T-cell (primary cell): ENCODE results near the gene KLLN. TPM values are rescaled to one million over a fixed set of nuclear protein-coding genes. Genes with fewer than 3 reads are reported as not detected.

ENCODE experiments used
- ATAC-seq, 4 experiments: fragments of 200-7000 bp in 3 of 4; fragments of 150-1000 bp in 1 of 4; cut with Tn5 transposase; replicated peaks in 1 of 4; 1 replicate in 3 of 4; 2 replicates in 1 of 4; pipeline ENCODE4 v1.10.0; 2021; ENCODE audit warnings: moderate library complexity in 3 of 4, mild to moderate bottlenecking in 2 of 4, moderate number of reproducible peaks in 1 of 4
- CTCF ChIA-PET, 2 donors: fragments of 300-600 bp; sonication (Branson Sonifier 250); formaldehyde crosslinking; loops; one replicate each; lab custom pipeline; 2022; ENCODE audit warnings: antibody characterized with exemption in 2 of 2; lab: Charles Lee
- POLR2A ChIA-PET, 2 donors: fragments of 300-600 bp; sonication (Branson Sonifier 250); formaldehyde crosslinking; loops; one replicate each; lab custom pipeline; 2022; ENCODE audit warnings: antibody characterized with exemption in 2 of 2; lab: Charles Lee
- DNase-seq, 35 experiments: peaks; one replicate each; pipeline versions ENCODE4 v3.0.0 to v3.0.0-alpha.2; 2013 to 2023
- H3K27ac ChIP-seq: one replicate; pipeline ENCODE4 v1.5.1; 2013; ENCODE audit warnings: low read length
- H3K27me3 ChIP-seq, 2 experiments: replicated peaks in 1 of 2; 1 replicate in 1 of 2; 2 replicates in 1 of 2; pipeline versions ENCODE4 v1.6.1 to v1.7.0; 2013; ENCODE audit warnings: low read length in 1 of 2, mixed read lengths in 1 of 2; ENCODE audit not compliant: control insufficient read depth in 2 of 2, insufficient read depth in 2 of 2; ENCODE audit errors: extremely low read depth in 1 of 2
- H3K36me3 ChIP-seq, 2 donors: 1 replicate in 1 of 2; 2 replicates in 1 of 2; pipeline versions ENCODE4 v1.6.1 to v1.7.0; 2013; ENCODE audit warnings: low read length in 1 of 2; ENCODE audit not compliant: control insufficient read depth in 2 of 2, insufficient read depth in 1 of 2; ENCODE audit errors: extremely low read depth in 1 of 2
- H3K4me1 ChIP-seq, 2 experiments: 1 replicate in 1 of 2; 2 replicates in 1 of 2; pipeline versions ENCODE4 v1.6.1 to v1.7.0; 2013; ENCODE audit warnings: low read length in 2 of 2, mixed read lengths in 1 of 2; ENCODE audit not compliant: insufficient read depth in 2 of 2, control insufficient read depth in 1 of 2; ENCODE audit errors: extremely low read depth in 1 of 2
- H3K4me3 ChIP-seq, 2 donors: 1 replicate in 1 of 2; 2 replicates in 1 of 2; pipeline versions ENCODE4 v1.5.1 to v1.7.0; 2013; ENCODE audit warnings: mild to moderate bottlenecking in 2 of 2, low read length in 1 of 2, moderate library complexity in 1 of 2; ENCODE audit not compliant: control insufficient read depth in 1 of 2; ENCODE audit errors: extremely low read depth in 1 of 2
- H3K9me3 ChIP-seq: 2 replicates; pipeline ENCODE4 v1.7.0; 2013
- H3K27ac Mint-ChIP-seq, 2 donors: one replicate each; pipeline ENCODE4 v1.8.0; 2020 to 2021; ENCODE audit warnings: mild to moderate bottlenecking in 2 of 2, mixed read lengths in 2 of 2
- H3K27me3 Mint-ChIP-seq, 2 donors: one replicate each; pipeline ENCODE4 v1.8.0; 2021 to 2022; ENCODE audit warnings: mixed read lengths in 2 of 2
- H3K36me3 Mint-ChIP-seq: one replicate; pipeline ENCODE4 v1.8.0; 2021; ENCODE audit warnings: mixed read lengths
- H3K4me1 Mint-ChIP-seq, 3 donors: one replicate each; pipeline ENCODE4 v1.8.0; 2020 to 2022; ENCODE audit warnings: mixed read lengths in 3 of 3, mild to moderate bottlenecking in 1 of 3
- H3K4me3 Mint-ChIP-seq, 3 donors: one replicate each; pipeline ENCODE4 v1.8.0; 2020 to 2022; ENCODE audit warnings: mild to moderate bottlenecking in 3 of 3, mixed read lengths in 3 of 3, moderate library complexity in 3 of 3
- H3K9me3 Mint-ChIP-seq, 3 donors: one replicate each; pipeline ENCODE4 v1.8.0; 2020 to 2022; ENCODE audit warnings: mixed read lengths in 3 of 3
- WGBS: methylation state at CpG from one replicate; pipeline ENCODE4 v1.1.5; 2013; ENCODE audit warnings: missing lambda C conversion rate; ENCODE audit not compliant: insufficient coverage; 5-methylcytosine and 5-hydroxymethylcytosine counted together
- total RNA-seq, 35 experiments: library from RNA in 6 of 35; stranded (reverse) in 6 of 35; fragments of 120-200 nt in 1 of 35; gene quantifications; one replicate each; pipeline versions ENCODE4 v1.2.1 to v1.2.4 and lab custom pipeline; 2013 to 2026

KLLN gene
- total RNA-seq, 5 donors from 2014 or later (not counting 1 experiment from before 2014, with no cell fraction given), result 0.50 to 1.0 (median 0.60) TPM

GRCh38 chr10:87842776-87843497 lies 20.4 kb downstream of the KLLN start:
- H3K27ac ChIP-seq, result no peak overlapping the region
- H3K4me1 ChIP-seq, result no peaks in the 10 kb centered on the region
- Mint-ChIP-seq H3K4me3 (no peak overlapping the region), H3K4me1 (no peaks in the 10 kb centered on the region), H3K27me3 (no peaks in the 10 kb centered on the region), H3K9me3 (no peaks in the 10 kb centered on the region), H3K36me3 (peaks cover 3% of the 10 kb centered on the region), H3K27ac (no peak overlapping the region)
- ChIA-PET CTCF (interaction anchor here in 1 of 2 donors (0.7 kb wide), 1 partner anchor 519 kb away, joined by 3 read pairs; no protein-coding TSS in a partner anchor), POLR2A (no interaction called here)
- H3K27me3 ChIP-seq, result no peaks in the 10 kb centered on the region
- H3K9me3 ChIP-seq, result no peaks in the 10 kb centered on the region
- ATAC-seq (no peak), DNase-seq (no peak)
- H3K36me3 ChIP-seq, result no peaks in the 10 kb centered on the region
- no peak overlapping the region for H3K4me3 ChIP-seq

GRCh38 chr10:87842220-87842641 lies 21.1 kb downstream of the KLLN start:
- WGBS, result no CpG with 5 or more reads among the region's 1 CpG
- Mint-ChIP-seq H3K27ac (no peak overlapping the region), H3K27me3 (no peaks in the 10 kb centered on the region), H3K4me3 (no peak overlapping the region), H3K36me3 (peaks cover 7% of the 10 kb centered on the region), H3K4me1 (no peaks in the 10 kb centered on the region), H3K9me3 (no peaks in the 10 kb centered on the region)
- Histone ChIP-seq H3K27me3 (no peaks in the 10 kb centered on the region), H3K9me3 (no peaks in the 10 kb centered on the region), H3K4me3 (no peak overlapping the region), H3K4me1 (no peaks in the 10 kb centered on the region), H3K27ac (no peak overlapping the region), H3K36me3 (no peaks in the 10 kb centered on the region)
- POLR2A ChIA-PET, result no interaction called here
- DNase-seq, result no peak
- CTCF ChIA-PET, result no interaction called here
- ATAC-seq, result no peak

- Mint-ChIP-seq H3K4me1 (no peaks in the 10 kb centered on the region), H3K4me3 (no peak overlapping the region), H3K27me3 (no peaks in the 10 kb centered on the region), H3K27ac (no peak overlapping the region), H3K9me3 (peaks cover 0 to 6% (median 0%) of the 10 kb centered on the region in 3 donors), H3K36me3 (peaks cover 13% of the 10 kb centered on the region)
- ATAC-seq (no peak), DNase-seq (no peak)
- no peaks in the 10 kb centered on the region for H3K27me3 ChIP-seq
- no peaks in the 10 kb centered on the region for H3K9me3 ChIP-seq
- no peak overlapping the region for H3K4me3 ChIP-seq
- CTCF ChIA-PET, result interaction anchor here in 1 of 2 donors (0.5 to 1.4 kb wide), 2 partner anchors 9 to 16 kb away, joined by 3 to 5 read pairs; no protein-coding TSS in a partner anchor
- no peaks in the 10 kb centered on the region for H3K4me1 ChIP-seq
- 100% methylated on average over 2 of the region's 3 CpGs for WGBS
- no peak overlapping the region for H3K27ac ChIP-seq
- H3K36me3 ChIP-seq, result no peaks in the 10 kb centered on the region
- POLR2A ChIA-PET, result interaction anchor here in 1 of 2 donors (0.6 kb wide), 1 partner anchor 18 kb away, joined by 4 read pairs; no protein-coding TSS in a partner anchor
Observed at GRCh38 chr10:87841186-87841585, 22.1 kb downstream of the KLLN start.

- H3K9me3 ChIP-seq, result no peaks in the 10 kb centered on the region
- ChIA-PET POLR2A (interaction anchor here (0.6 to 0.7 kb wide), 3 partner anchors 8 to 1853 kb away, joined by 4 to 7 read pairs (median 5); no protein-coding TSS in a partner anchor), CTCF (interaction anchor here (0.6 to 0.7 kb wide), 3 partner anchors 12 to 241 kb away, joined by 3 read pairs; no protein-coding TSS in a partner anchor)
- H3K4me1 ChIP-seq, result no peaks in the 10 kb centered on the region
- no peaks in the 10 kb centered on the region for H3K27me3 ChIP-seq
- Mint-ChIP-seq H3K36me3 (peaks cover 16% of the 10 kb centered on the region), H3K27ac (no peak overlapping the region), H3K27me3 (no peaks in the 10 kb centered on the region), H3K9me3 (peaks cover 0 to 9% (median 0%) of the 10 kb centered on the region in 3 donors), H3K4me3 (no peak overlapping the region), H3K4me1 (no peaks in the 10 kb centered on the region)
- 80% methylated on average over 1 of the region's 2 CpGs for WGBS
- DNase-seq (no peak), ATAC-seq (no peak)
- H3K27ac ChIP-seq, result no peak overlapping the region
- no peaks in the 10 kb centered on the region for H3K36me3 ChIP-seq
- no peak overlapping the region for H3K4me3 ChIP-seq
Observed at GRCh38 chr10:87838650-87839049, 24.7 kb downstream of the KLLN start.

- DNase-seq, result no peak
- ATAC-seq, result no peak
- ChIA-PET CTCF (no interaction called here), POLR2A (no interaction called here)
- Histone ChIP-seq H3K9me3 (no peaks in the 10 kb centered on the region), H3K4me1 (no peaks in the 10 kb centered on the region), H3K27ac (no peak overlapping the region), H3K27me3 (no peaks in the 10 kb centered on the region), H3K4me3 (no peak overlapping the region), H3K36me3 (no peaks in the 10 kb centered on the region)
- Mint-ChIP-seq H3K36me3 (peaks cover 16% of the 10 kb centered on the region), H3K4me1 (no peaks in the 10 kb centered on the region), H3K4me3 (no peak overlapping the region), H3K27me3 (no peaks in the 10 kb centered on the region), H3K27ac (no peak overlapping the region), H3K9me3 (peaks cover 0 to 9% (median 0%) of the 10 kb centered on the region in 3 donors)
Observed at GRCh38 chr10:87837445-87837844, 25.9 kb downstream of the KLLN start.

- POLR2A ChIA-PET, result no interaction called here
Observed at GRCh38 chr10:87836098-87836497, 27.2 kb downstream of the KLLN start.

More at GRCh38 chr10:87836098-87836497, 27.2 kb downstream of the KLLN start:
- no peak overlapping the region for H3K4me3 Mint-ChIP-seq
- no peak overlapping the region for H3K27ac ChIP-seq
- H3K27me3 Mint-ChIP-seq, result no peaks in the 10 kb centered on the region
- 100% methylated on average over 2 of the region's 4 CpGs for WGBS
- H3K27ac Mint-ChIP-seq, result no peak overlapping the region
- H3K9me3 Mint-ChIP-seq, result peaks cover 0 to 9% (median 0%) of the 10 kb centered on the region in 3 donors
- H3K36me3 Mint-ChIP-seq, result peaks cover 16% of the 10 kb centered on the region
- no peaks in the 10 kb centered on the region for H3K9me3 ChIP-seq
- H3K36me3 ChIP-seq, result no peaks in the 10 kb centered on the region
- no peaks in the 10 kb centered on the region for H3K27me3 ChIP-seq
- ATAC-seq, result no peak
- H3K4me1 ChIP-seq, result no peaks in the 10 kb centered on the region
- no peak overlapping the region for H3K4me3 ChIP-seq
- no peak for DNase-seq
- CTCF ChIA-PET, result no interaction called here
- H3K4me1 Mint-ChIP-seq, result no peaks in the 10 kb centered on the region
